HEK293T (cell line): Measurements from ENCODE around the gene CAMK2A.

Experiments used
- FOXA1 ChIP-seq: fragments of 450-650 bp; IDR thresholded peaks from 2 replicates; pipeline ENCODE4 v1.6.1; 2016; ENCODE audit warnings: mild to moderate bottlenecking
- FOXK2 ChIP-seq: fragments of 450-650 bp; IDR thresholded peaks from 2 replicates; pipeline ENCODE4 v1.6.1; 2016; ENCODE audit warnings: mild to moderate bottlenecking
- FOXM1 ChIP-seq: fragments of 450-650 bp; IDR thresholded peaks from 2 replicates; pipeline ENCODE4 v1.6.1; 2017; ENCODE audit warnings: mild to moderate bottlenecking, borderline replicate concordance
- HDGF ChIP-seq: fragments of 450-650 bp; IDR thresholded peaks from 2 replicates; pipeline ENCODE4 v1.6.1; 2017; ENCODE audit warnings: antibody characterized with exemption, borderline replicate concordance
- L3MBTL2 ChIP-seq: fragments of 450-650 bp; conservative IDR thresholded peaks from 2 replicates; pipeline ENCODE4 v1.6.1; 2016; ENCODE audit warnings: mild to moderate bottlenecking
- LEF1 ChIP-seq: fragments of 450-650 bp; IDR thresholded peaks from 2 replicates; pipeline ENCODE4 v1.6.1; 2017; ENCODE audit warnings: mild to moderate bottlenecking, borderline replicate concordance
- SP1 ChIP-seq: fragments of 450-650 bp; IDR thresholded peaks from 2 replicates; pipeline ENCODE4 v1.6.1; 2017
- SUZ12 ChIP-seq: fragments of 450-650 bp; IDR thresholded peaks from 2 replicates; pipeline ENCODE4 v1.6.1; 2016; ENCODE audit warnings: mild to moderate bottlenecking
- TARDBP ChIP-seq: fragments of 450-650 bp; IDR thresholded peaks from 2 replicates; pipeline ENCODE4 v1.6.1; 2016
- ZNF384 ChIP-seq: fragments of 450-650 bp; IDR thresholded peaks from 2 replicates; pipeline ENCODE4 v1.6.1; 2016

DNA sequence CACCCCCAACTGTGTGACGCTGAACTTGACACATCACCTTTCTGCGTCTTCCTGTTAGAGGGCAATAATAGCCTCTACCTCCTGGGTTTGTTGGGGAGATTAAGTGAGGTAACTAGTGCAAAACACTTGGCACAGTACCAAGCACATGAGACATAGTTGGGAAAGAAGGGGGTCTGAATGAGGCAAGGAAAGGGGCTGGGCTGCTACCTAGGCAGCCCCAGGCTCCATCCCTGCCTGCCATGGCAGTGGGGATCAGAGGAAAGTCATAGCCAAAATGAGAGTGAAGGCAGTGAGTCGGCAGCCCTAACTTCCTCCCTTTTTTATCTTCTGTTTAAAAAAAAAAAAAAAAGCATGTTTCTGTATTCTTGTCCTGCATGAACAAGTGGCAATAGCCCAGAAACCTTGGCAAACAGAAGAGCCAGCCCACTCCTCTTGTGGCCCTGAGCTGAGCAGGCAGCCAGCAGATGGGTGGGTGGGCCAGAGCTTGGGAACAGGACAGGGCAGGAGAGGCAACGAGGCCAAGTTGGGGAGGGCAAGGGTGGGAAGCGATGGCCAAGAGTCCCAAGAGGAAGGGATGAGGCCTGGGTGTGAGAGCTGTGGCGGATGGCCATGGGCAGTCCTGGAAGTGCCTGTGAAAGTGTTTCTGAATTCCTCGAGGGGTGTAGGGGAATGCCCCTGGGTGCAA is 11.4 kb downstream of the CAMK2A start:
- TF ChIP-seq HDGF: no peak
- TF ChIP-seq FOXK2: no peak
- TF ChIP-seq SP1: no peak
- TF ChIP-seq SUZ12: no peak
- no peak for TF ChIP-seq FOXM1
- no peak for TF ChIP-seq LEF1
- no peak for TF ChIP-seq ZNF384
- no peak for TF ChIP-seq FOXA1
- no peak for TF ChIP-seq L3MBTL2
- TF ChIP-seq TARDBP: no peak
